Skeletal muscle satellite cell (primary cell): ENCODE results near the gene GRAMD1B.
"Not testable (repeated sequence)": the region's sequence is repeated elsewhere in the genome, so short reads cannot be mapped to it uniquely, and the experiment has no call there.

Source experiments
- H3K27me3 ChIP-seq: 2 replicates; pipeline ENCODE4 v1.7.0; 2013; ENCODE audit warnings: low read length; ENCODE audit not compliant: control insufficient read depth, insufficient read depth
- H3K36me3 ChIP-seq: 2 replicates; pipeline ENCODE4 v1.7.0; 2013; ENCODE audit warnings: mild to moderate bottlenecking, control low read depth, low read length; ENCODE audit not compliant: insufficient read depth
- H3K4me1 ChIP-seq: 2 replicates; pipeline ENCODE4 v1.7.0; 2013; ENCODE audit warnings: low read length; ENCODE audit not compliant: control insufficient read depth, insufficient read depth
- H3K4me2 ChIP-seq: 2 replicates; pipeline ENCODE4 v1.7.0; 2013; ENCODE audit warnings: mild to moderate bottlenecking, low read length
- H3K4me3 ChIP-seq: 2 replicates; pipeline ENCODE4 v1.7.0; 2013; ENCODE audit warnings: low read length
- H3K9ac ChIP-seq: 2 replicates; pipeline ENCODE4 v1.7.0; 2013; ENCODE audit warnings: mild to moderate bottlenecking, low read depth, low read length, moderate library complexity
- H3K9me3 ChIP-seq: replicated peaks from 2 replicates; pipeline ENCODE4 v1.7.0; 2013; ENCODE audit warnings: mild to moderate bottlenecking, control low read depth, low read length

GRAMD1B gene

DNA sequence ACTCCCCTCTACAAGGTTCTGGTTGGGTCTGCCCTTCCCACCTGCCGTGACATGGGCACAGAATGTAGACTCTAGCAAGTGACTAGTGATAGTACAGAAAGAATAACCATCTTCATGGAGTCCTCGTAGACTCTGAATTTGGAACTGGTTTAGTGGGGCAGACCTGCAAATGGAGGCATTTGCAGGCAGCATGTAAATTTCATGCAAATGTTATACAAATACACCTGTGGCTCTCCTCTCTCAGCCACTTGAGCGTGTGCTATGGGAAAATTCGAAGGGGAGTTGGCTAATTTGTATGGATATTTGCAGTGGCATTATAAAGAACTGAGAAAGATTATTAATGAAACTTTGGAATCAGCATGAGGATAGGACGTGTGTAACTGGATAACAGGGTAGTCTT is 139.3 kb downstream of the GRAMD1B start:
- H3K4me2 ChIP-seq = no peak overlapping the region
- peaks cover 28% of the 10 kb centered on the region for H3K27me3 ChIP-seq
- H3K36me3 ChIP-seq = no peaks in the 10 kb centered on the region
- H3K9ac ChIP-seq = no peak overlapping the region
- no peaks in the 10 kb centered on the region for H3K9me3 ChIP-seq
- H3K4me1 ChIP-seq = no peaks in the 10 kb centered on the region
- no peak overlapping the region for H3K4me3 ChIP-seq

DNA sequence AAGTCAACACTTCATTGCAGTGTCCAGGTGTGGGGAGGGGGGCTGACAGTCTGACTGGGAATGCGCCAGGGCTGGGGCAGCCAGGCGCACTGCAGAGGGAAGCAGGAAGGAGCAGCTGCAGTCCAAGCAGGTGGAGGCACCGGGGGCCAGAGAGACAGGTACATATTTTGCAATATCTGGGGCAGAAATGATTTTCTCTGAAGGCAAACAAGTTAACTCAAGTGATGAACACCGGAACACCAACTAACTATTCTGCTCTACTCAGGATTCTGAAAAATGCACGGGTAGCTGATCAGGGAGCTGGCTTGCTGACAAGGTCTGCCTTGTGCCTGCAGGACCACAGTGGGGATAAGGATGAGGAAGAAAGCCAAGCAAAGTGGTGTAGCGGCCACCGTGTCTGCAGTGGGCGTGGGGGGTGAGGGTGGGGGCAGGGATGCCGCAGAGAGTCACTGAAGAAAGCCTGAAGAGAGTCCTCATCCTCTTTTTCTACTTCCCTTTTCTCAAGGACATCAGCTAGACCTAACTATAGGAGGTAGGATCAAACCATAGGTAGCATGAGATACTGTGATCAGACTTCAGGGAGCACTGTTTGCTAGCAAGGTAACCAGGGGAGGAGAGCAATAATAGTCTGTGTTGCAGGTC is 141.0 kb downstream of the GRAMD1B start:
- no peaks in the 10 kb centered on the region for H3K4me1 ChIP-seq
- peaks cover 45% of the 10 kb centered on the region for H3K27me3 ChIP-seq
- H3K4me2 ChIP-seq = no peak overlapping the region
- H3K36me3 ChIP-seq = no peaks in the 10 kb centered on the region
- no peaks in the 10 kb centered on the region for H3K9me3 ChIP-seq
- H3K9ac ChIP-seq = no peak overlapping the region
- H3K4me3 ChIP-seq = no peak overlapping the region

DNA sequence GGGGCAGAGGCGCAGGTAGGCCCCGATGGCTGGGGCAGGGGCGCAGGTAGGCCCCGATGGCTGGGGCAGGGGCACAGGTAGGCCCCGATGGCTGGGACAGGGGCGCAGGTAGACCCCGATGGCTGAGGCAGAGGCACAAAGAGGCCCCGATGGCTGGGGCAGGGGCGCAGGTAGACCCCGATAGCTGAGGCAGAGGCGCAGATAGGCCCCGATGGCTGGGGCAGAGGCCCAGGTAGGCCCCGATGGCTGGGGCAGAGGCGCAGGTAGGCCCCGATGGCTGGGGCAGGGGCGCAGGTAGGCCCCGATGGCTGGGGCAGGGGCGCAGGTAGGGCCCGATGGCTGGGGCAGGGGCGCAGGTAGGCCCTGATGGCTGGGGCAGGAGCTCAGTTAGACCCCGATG is 142.7 kb downstream of the GRAMD1B start:
- H3K9me3 ChIP-seq, H3K4me2 ChIP-seq, H3K36me3 ChIP-seq, H3K9ac ChIP-seq, H3K4me3 ChIP-seq, H3K4me1 ChIP-seq: not testable (repeated sequence)
- peaks cover 43% of the 10 kb centered on the region for H3K27me3 ChIP-seq

DNA sequence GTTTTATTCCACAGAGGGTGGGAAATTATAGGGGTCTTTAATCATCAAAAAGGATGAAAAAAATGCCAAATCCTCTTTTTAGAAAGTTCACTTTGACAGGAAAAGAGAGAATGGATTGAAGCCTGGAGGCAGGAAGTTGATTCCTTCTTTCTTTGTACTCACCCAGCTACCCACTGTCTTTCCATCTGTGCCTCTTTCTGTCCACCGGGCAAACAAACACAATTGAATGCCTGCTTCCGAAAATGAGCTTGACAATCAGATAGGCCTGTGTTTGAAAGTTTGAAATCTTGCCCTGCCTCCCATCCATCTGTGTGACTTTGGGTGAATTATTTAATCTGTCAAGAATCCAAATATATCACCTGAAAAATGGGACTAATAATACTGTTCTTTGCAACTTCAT is 143.2 kb downstream of the GRAMD1B start:
- Histone ChIP-seq H3K4me3 (no peak overlapping the region), H3K9ac (no peak overlapping the region), H3K9me3 (no peaks in the 10 kb centered on the region), H3K27me3 (peaks cover 40% of the 10 kb centered on the region), H3K4me1 (no peaks in the 10 kb centered on the region), H3K4me2 (no peak overlapping the region), H3K36me3 (no peaks in the 10 kb centered on the region)

DNA sequence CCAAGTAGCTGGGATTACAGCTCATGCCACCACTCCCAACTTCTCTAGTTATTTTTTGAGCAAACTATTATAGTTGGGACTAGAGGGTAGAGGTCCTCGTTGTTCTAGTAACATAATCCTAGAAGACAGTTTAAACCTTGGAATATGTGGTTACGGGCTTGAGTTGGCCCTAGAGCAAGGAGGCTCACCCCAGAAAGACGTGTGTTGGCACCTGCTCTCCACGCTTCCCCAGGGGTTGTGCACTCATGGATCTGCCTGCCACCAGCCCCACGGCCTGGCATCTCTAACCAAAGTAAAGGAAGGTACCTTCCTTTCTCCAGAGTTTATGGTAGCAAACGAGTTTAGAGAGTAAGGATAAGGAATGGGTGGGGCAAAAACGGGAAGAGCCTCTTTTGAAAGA is 145.4 kb downstream of the GRAMD1B start:
- Histone ChIP-seq H3K9me3 (no peaks in the 10 kb centered on the region), H3K4me2 (no peak overlapping the region), H3K4me1 (no peaks in the 10 kb centered on the region), H3K4me3 (no peak overlapping the region), H3K27me3 (peaks cover 48% of the 10 kb centered on the region), H3K9ac (no peak overlapping the region), H3K36me3 (no peaks in the 10 kb centered on the region)

DNA sequence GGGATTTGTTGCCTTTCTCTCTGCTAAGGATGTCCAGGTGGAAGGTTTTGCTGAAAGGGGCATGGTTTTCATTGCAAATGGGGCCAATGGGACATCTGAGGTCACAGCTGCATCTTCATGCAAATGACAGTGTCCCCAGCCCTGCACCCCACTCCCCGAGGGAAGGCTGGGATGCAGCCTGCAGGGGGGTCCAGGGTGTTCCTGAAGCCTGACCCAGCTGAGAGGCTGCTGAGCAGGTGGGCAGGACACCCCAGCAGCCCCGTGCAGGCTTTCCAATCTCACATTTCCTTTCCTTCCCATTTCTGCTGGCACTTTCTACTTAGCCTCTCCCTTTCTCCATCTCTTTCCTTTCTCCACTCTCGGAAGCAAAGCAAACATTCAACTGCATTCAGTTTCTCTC is 146.0 kb downstream of the GRAMD1B start:
- Histone ChIP-seq H3K27me3 (peaks cover 50% of the 10 kb centered on the region), H3K9ac (no peak overlapping the region), H3K4me3 (no peak overlapping the region), H3K9me3 (no peaks in the 10 kb centered on the region), H3K36me3 (no peaks in the 10 kb centered on the region), H3K4me1 (no peaks in the 10 kb centered on the region), H3K4me2 (no peak overlapping the region)

DNA sequence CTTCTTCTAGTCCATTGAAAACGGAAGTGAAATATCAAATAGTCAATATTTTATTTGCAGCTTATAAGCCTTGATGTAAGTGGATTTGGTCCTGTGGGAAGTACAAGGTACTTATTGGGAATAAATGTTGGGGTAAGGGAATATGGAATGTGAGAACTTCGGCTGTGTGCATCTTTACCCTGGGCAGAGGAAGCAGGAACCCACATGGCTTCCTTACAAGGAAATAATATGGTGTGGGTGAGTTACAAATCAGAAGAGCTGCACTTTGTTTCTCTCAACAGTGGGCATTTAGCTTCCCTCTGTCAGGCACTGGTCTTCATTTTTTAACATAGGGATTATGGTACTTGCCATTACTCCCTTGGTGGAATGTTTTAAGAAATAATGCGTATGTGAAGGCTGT is 146.4 kb downstream of the GRAMD1B start:
- Histone ChIP-seq H3K9me3 (no peaks in the 10 kb centered on the region), H3K36me3 (no peaks in the 10 kb centered on the region), H3K4me1 (no peaks in the 10 kb centered on the region), H3K4me3 (no peak overlapping the region), H3K9ac (no peak overlapping the region), H3K4me2 (no peak overlapping the region), H3K27me3 (peaks cover 54% of the 10 kb centered on the region)

DNA sequence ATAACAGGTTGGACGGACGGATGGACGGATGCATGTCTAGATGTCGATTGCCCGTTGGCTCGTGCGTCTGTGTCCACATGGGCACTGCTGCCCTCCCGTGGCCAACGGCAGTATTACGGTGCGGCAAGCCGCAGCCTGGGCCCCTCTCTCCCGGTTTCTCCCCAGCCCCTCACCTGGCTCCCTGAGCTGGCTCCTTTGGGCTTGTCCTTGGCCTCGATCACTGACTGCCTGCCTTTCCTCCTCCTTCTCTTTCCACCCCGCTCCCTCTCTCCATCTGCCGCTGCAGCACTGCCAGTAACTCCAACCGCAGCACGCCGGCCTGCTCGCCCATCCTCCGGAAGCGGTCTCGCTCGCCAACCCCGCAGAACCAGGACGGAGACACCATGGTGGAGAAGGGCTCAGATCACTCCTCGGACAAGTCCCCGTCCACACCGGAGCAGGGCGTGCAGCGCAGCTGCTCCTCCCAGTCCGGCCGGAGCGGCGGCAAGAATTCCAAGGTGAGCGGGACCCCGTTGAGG is 147.1 kb downstream of the GRAMD1B start:
- no peak overlapping the region for H3K4me3 ChIP-seq
- no peak overlapping the region for H3K4me2 ChIP-seq
- H3K27me3 ChIP-seq = peaks cover 50% of the 10 kb centered on the region
- no peaks in the 10 kb centered on the region for H3K36me3 ChIP-seq
- no peaks in the 10 kb centered on the region for H3K4me1 ChIP-seq
- H3K9ac ChIP-seq = no peak overlapping the region
- no peaks in the 10 kb centered on the region for H3K9me3 ChIP-seq

DNA sequence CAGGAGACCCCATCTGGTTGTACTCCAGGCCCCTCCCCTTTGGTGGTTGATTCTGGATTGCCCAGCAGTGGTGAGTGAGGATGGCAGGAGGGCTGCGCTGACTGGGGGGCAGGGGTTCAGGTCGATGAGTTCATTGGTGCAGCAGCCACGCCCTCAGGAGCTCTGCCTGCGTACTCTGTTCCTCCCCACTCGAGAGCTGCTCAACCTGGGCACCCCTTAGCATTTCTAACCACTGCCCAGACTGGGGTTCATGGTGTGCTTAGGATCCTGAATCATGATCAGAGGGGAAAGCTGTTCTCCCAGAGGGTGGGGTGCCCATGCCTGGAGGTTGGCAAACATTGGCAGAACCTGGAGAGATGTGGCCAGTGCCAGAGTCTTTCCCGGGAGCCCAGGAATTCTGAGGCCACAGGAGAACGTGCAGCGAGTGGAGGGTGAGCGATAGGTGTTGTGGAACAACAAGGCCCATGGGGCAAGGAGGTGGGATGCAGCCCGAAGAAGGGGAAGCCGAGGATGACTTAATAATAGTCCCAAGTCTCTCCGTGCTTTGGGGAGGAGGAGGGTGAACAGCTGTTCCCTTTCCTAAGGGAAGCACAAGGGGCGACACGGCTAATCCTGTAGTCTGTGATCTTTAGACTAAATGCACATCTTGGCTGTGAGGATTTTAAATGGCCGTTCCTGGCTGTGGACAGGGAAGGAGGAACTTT is 148.9 kb downstream of the GRAMD1B start:
- Histone ChIP-seq H3K4me1 (no peaks in the 10 kb centered on the region), H3K4me2 (no peak overlapping the region), H3K36me3 (no peaks in the 10 kb centered on the region), H3K9me3 (no peaks in the 10 kb centered on the region), H3K9ac (no peak overlapping the region), H3K27me3 (peaks cover 46% of the 10 kb centered on the region), H3K4me3 (no peak overlapping the region)

DNA sequence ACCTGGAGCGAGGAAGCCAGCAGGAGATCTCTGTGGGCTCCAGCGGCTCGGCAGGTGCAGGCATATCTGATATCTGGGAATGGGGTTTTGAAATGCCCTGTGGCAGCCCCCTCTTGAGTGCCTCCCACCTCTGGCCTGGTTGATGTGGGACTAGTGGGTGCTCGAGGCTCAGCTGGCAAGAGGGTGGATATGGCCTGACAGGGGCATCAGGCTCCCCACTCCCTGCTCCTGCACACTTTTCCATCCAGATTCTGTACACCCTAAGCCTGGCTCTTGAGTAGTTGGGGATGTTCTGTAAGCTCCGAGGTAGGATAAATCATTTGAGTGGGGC is 149.4 kb downstream of the GRAMD1B start:
- Histone ChIP-seq H3K4me2 (no peak overlapping the region), H3K36me3 (no peaks in the 10 kb centered on the region), H3K9ac (no peak overlapping the region), H3K9me3 (no peaks in the 10 kb centered on the region), H3K27me3 (peaks cover 41% of the 10 kb centered on the region), H3K4me3 (no peak overlapping the region), H3K4me1 (no peaks in the 10 kb centered on the region)

DNA sequence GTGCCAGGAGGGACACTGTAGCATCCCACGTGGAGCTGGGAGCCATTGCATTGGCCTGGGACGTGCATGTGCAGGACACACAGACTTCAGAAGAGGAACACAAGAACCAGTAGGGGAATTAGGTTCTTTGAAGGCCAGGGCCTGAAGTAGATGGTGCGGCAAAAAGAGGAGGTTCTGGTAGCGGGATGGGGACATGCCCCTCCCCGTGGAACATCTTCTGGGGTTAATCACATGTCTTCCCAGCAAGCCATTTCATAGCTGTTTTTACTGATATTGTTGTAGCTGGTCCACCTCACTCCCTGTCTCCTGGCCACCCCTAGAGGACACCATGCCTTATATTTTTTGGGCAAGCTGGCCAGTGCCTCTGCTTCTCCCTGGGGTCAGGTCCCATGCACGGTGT is 150.1 kb downstream of the GRAMD1B start:
- Histone ChIP-seq H3K9ac (no peak overlapping the region), H3K4me1 (no peaks in the 10 kb centered on the region), H3K4me3 (no peak overlapping the region), H3K27me3 (peaks cover 34% of the 10 kb centered on the region), H3K9me3 (no peaks in the 10 kb centered on the region), H3K4me2 (no peak overlapping the region), H3K36me3 (no peaks in the 10 kb centered on the region)
